Frontal cortex (tissue), 4 donors: ENCODE results near the gene TJP3. TPM values are rescaled to one million over a fixed set of nuclear protein-coding genes. Genes with fewer than 3 reads are reported as not detected.

Experiments
- DNase-seq, 2 donors: peaks; one replicate each; pipeline ENCODE4 v3.0.0; 2012; ENCODE audit warnings: low spot score in 2 of 2
- FAIRE-seq: peaks from 2 replicates; lab custom pipeline; 2012; peaks lifted over from hg19 to GRCh38; lab: Jason Lieb, UNC
- small RNA-seq: library from RNA; depleted of rRNA; stranded (forward); fragments of <200 nt; gene quantifications from one replicate; pipeline ENCODE3, GENCODE V24; 2014
- total RNA-seq: library from RNA; depleted of rRNA; stranded (reverse); fragments of >200 nt; gene quantifications from one replicate; pipeline ENCODE4 v1.2.3, GENCODE V29; 2014
- donor health status: control.
- donor health status: control.
- donor health status: control.

The TJP3 gene
- total RNA-seq, 1 donor from 2014 or later: not detected

DNA sequence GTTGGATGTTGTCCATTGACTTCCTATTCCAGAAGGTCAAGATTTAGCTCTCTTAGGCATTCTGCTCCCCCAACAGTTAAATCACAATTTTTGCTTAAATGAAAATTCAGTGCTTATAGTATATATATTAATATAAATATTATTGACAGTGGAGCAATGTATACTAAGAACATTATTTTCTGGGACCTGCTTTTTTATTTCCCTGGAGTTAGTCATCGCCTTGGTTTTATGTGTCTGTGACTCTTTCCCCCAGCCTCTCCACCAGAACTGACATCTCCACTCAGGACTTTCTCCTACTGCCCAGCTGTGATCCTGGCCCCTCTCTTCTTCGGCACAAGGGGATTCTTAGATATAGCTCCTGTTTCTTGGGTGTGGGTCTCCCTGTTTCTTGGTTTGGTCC is 88.2 kb downstream of the TJP3 start:
- FAIRE-seq (no peak), DNase-seq (no peak)

DNA sequence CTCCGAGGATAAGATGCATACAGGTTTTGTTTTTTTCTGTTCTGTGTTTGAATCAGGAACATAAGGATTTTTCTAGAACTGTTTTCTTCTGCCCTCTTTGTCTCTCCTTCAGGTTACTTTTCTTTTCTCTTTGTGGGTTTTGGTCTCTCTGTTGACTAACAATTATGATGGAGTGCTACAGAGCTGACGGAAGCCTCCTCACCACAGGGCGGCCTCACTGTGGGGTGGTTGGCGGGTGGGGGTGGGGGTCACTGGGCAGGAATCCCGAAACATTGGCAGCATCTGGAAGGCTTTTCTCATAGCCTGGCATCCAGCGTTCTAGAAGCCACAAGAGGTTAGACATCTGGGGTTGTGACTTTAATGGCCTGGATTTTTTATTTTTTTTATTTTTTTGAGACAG is 90.0 kb downstream of the TJP3 start:
- DNase-seq (no peak), FAIRE-seq (no peak)

Small RNAs within 50 kb of the gene (small RNA-seq; reads per million reads assigned to genes)
- gene AC005777.1: not detected

Other genes with a start within 250 kb of the TJP3 start
- not detected for gene SMIM24, start 227.9 kb upstream of the TJP3 start, total RNA-seq
- not detected for gene SMIM44, start 224.9 kb upstream of the TJP3 start, total RNA-seq
- gene DOHH, start 207.7 kb upstream of the TJP3 start, total RNA-seq: 11.8 TPM
- gene FZR1, start 202.1 kb upstream of the TJP3 start, total RNA-seq: 31.0 TPM
- gene TEKTIP1, start 169.2 kb upstream of the TJP3 start, total RNA-seq: 0.41 TPM
- 35.9 TPM for gene MFSD12, start 150.8 kb upstream of the TJP3 start, total RNA-seq
- gene HMG20B, start 135.4 kb upstream of the TJP3 start, total RNA-seq: 13.9 TPM
- under 0.01 TPM for gene GIPC3, start 122.9 kb upstream of the TJP3 start, total RNA-seq
- gene TBXA2R, start 101.5 kb upstream of the TJP3 start, total RNA-seq: 0.41 TPM
- 21.6 TPM for gene CACTIN, start 81.6 kb upstream of the TJP3 start, total RNA-seq
- gene PIP5K1C, start 7.9 kb upstream of the TJP3 start, total RNA-seq: 15.1 TPM
- gene APBA3, start 53.3 kb downstream of the TJP3 start, total RNA-seq: 12.6 TPM
- 21.6 TPM for gene MRPL54, start 54.3 kb downstream of the TJP3 start, total RNA-seq
- gene RAX2, start 63.8 kb downstream of the TJP3 start, total RNA-seq: under 0.01 TPM
- gene MATK, start 78.0 kb downstream of the TJP3 start, total RNA-seq: 15.5 TPM
- 4.1 TPM for gene ZFR2, start 160.7 kb downstream of the TJP3 start, total RNA-seq
- gene ATCAY, start 172.3 kb downstream of the TJP3 start, total RNA-seq: 86.0 TPM
- gene NMRK2, start 224.7 kb downstream of the TJP3 start, total RNA-seq: not detected